Smooth muscle cell (in vitro differentiated cells): Measurements from ENCODE around the gene MYLK4. TPM values are rescaled to one million over a fixed set of nuclear protein-coding genes. Genes with fewer than 3 reads are reported as not detected.

Source experiments
- DNase-seq: peaks from one replicate; lab custom pipeline; 2025; ENCODE audit not compliant: unreplicated experiment; lab: John Stamatoyannopoulos, UW
- H2AFZ ChIP-seq: fragments of 200-600 bp; sonication (generic); 2 replicates; pipeline ENCODE4 v1.6.0; 2016; ENCODE audit warnings: antibody characterized with exemption, low read depth, mild to moderate bottlenecking
- H3F3A ChIP-seq: fragments of 200-600 bp; sonication (generic); 2 replicates; pipeline ENCODE4 v1.6.0; 2017; ENCODE audit warnings: antibody characterized with exemption, low read depth
- H3K27ac ChIP-seq: fragments of 200-600 bp; sonication (generic); 2 replicates; pipeline ENCODE4 v1.5.1; 2016; ENCODE audit warnings: low read depth, mild to moderate bottlenecking
- H3K27me3 ChIP-seq: fragments of 200-600 bp; sonication (generic); 2 replicates; pipeline ENCODE4 v1.6.1; 2016; ENCODE audit warnings: low read depth, mild to moderate bottlenecking
- H3K36me3 ChIP-seq: fragments of 200-600 bp; sonication (generic); 2 replicates; pipeline ENCODE4 v1.5.1; 2016; ENCODE audit warnings: low read depth
- H3K4me1 ChIP-seq: fragments of 200-600 bp; sonication (generic); 2 replicates; pipeline ENCODE4 v1.5.1; 2016; ENCODE audit warnings: low read depth
- H3K4me2 ChIP-seq: fragments of 200-600 bp; sonication (generic); 2 replicates; pipeline ENCODE4 v1.6.0; 2016; ENCODE audit warnings: mild to moderate bottlenecking
- H3K4me3 ChIP-seq: fragments of 200-600 bp; sonication (generic); 2 replicates; pipeline ENCODE4 v1.5.1; 2016; ENCODE audit warnings: mild to moderate bottlenecking
- H3K79me2 ChIP-seq: fragments of 200-600 bp; sonication (generic); 2 replicates; pipeline ENCODE4 v1.6.0; 2016; ENCODE audit warnings: low read depth, mild to moderate bottlenecking
- H3K9ac ChIP-seq: fragments of 200-600 bp; sonication (generic); 2 replicates; pipeline ENCODE4 v1.6.0; 2016; ENCODE audit warnings: low read depth
- H3K9me3 ChIP-seq: fragments of 200-600 bp; sonication (generic); replicated peaks from 2 replicates; pipeline ENCODE4 v1.5.1; 2016; ENCODE audit warnings: low read depth
- H4K20me1 ChIP-seq: fragments of 200-600 bp; sonication (generic); 2 replicates; pipeline ENCODE4 v1.6.0; 2016; ENCODE audit warnings: low read depth
- CTCF ChIP-seq: fragments of 200-600 bp; sonication (generic); IDR thresholded peaks from 2 replicates; pipeline ENCODE4 v1.5.1; 2017; ENCODE audit warnings: borderline replicate concordance, mild to moderate bottlenecking, antibody characterized with exemption; ENCODE audit not compliant: insufficient read depth, poor library complexity, severe bottlenecking
- WGBS: methylation state at CpG from one replicate; pipeline ENCODE4 v1.1.7; 2016; ENCODE audit warnings: low lambda C conversion rate; 5-methylcytosine and 5-hydroxymethylcytosine counted together
- polyA plus RNA-seq: library from polyadenylated mRNA; unstranded; fragments of >200 nt; fragmentation: Nextera tagmentation; extraction: Ambion mirVana; gene quantifications from 2 replicates; pipeline ENCODE4 v1.2.1, GENCODE V29; 2016
- total RNA-seq: library from RNA; depleted of rRNA; stranded (reverse); fragments of >200 nt; gene quantifications from 2 replicates; pipeline ENCODE4 v1.2.3, GENCODE V29; 2014

The MYLK4 gene
- total and polyA plus RNA-seq, 2 experiments from 2014 or later: 0.21 to 0.90 TPM

- H3K27ac ChIP-seq: no peak overlapping the region
- H2AFZ ChIP-seq: no peak overlapping the region
- 96% methylated on average over 9 of the region's 9 CpGs for whole genome bisulfite sequencing
- H3K36me3 ChIP-seq: peaks cover 10% of the 10 kb centered on the region
- no peak overlapping the region for H3K9ac ChIP-seq
- no peaks in the 10 kb centered on the region for H3K9me3 ChIP-seq
- no peak overlapping the region for H3K4me2 ChIP-seq
- no peaks in the 10 kb centered on the region for H3K27me3 ChIP-seq
- H4K20me1 ChIP-seq: peaks cover 71% of the 10 kb centered on the region
- no peak for TF ChIP-seq CTCF
- H3K79me2 ChIP-seq: peaks cover 21% of the 10 kb centered on the region
- no peak for DNase-seq
- H3K4me3 ChIP-seq: no peak overlapping the region
- H3K4me1 ChIP-seq: no peaks in the 10 kb centered on the region
- no peaks in the 10 kb centered on the region for H3F3A ChIP-seq
Observed at GRCh38 chr6:2782356-2782708, 31.6 kb upstream of the MYLK4 start.

- Histone ChIP-seq H3K4me3 (no peak overlapping the region), H3K4me1 (peaks cover 2% of the 10 kb centered on the region), H3K79me2 (peaks cover 26% of the 10 kb centered on the region), H3K9me3 (no peaks in the 10 kb centered on the region), H3K36me3 (peaks cover 10% of the 10 kb centered on the region), H3K9ac (no peak overlapping the region), H4K20me1 (peaks cover 76% of the 10 kb centered on the region), H3K27me3 (no peaks in the 10 kb centered on the region), H2AFZ (no peak overlapping the region), H3F3A (no peaks in the 10 kb centered on the region), H3K4me2 (no peak overlapping the region), H3K27ac (no peak overlapping the region)
- WGBS: 93% methylated on average over 7 of the region's 7 CpGs
- no peak for DNase-seq
- TF ChIP-seq CTCF: no peak
Observed at GRCh38 chr6:2781685-2782355, 31.1 kb upstream of the MYLK4 start.

GRCh38 chr6:2780102-2780737, 29.5 kb upstream of the MYLK4 start:
- Histone ChIP-seq H3K27ac (no peak overlapping the region), H3F3A (no peaks in the 10 kb centered on the region), H3K4me3 (no peak overlapping the region), H4K20me1 (peaks cover 82% of the 10 kb centered on the region), H2AFZ (no peak overlapping the region), H3K9me3 (no peaks in the 10 kb centered on the region), H3K36me3 (peaks cover 10% of the 10 kb centered on the region), H3K9ac (no peak overlapping the region), H3K4me1 (peaks cover 2% of the 10 kb centered on the region), H3K79me2 (peaks cover 40% of the 10 kb centered on the region), H3K4me2 (no peak overlapping the region), H3K27me3 (no peaks in the 10 kb centered on the region)
- no peak for TF ChIP-seq CTCF
- no peak for DNase-seq
- 93% methylated on average over 9 of the region's 9 CpGs for WGBS

- no peak for TF ChIP-seq CTCF
- H4K20me1 ChIP-seq: peaks cover 89% of the 10 kb centered on the region
- H3K27me3 ChIP-seq: no peaks in the 10 kb centered on the region
- WGBS: 94% methylated on average over 3 of the region's 3 CpGs
- no peaks in the 10 kb centered on the region for H3F3A ChIP-seq
- no peak overlapping the region for H3K4me2 ChIP-seq
- DNase-seq: no peak
- H3K9me3 ChIP-seq: no peaks in the 10 kb centered on the region
- peaks cover 2% of the 10 kb centered on the region for H3K4me1 ChIP-seq
- H3K27ac ChIP-seq: no peak overlapping the region
- no peak overlapping the region for H2AFZ ChIP-seq
- H3K9ac ChIP-seq: no peak overlapping the region
- H3K36me3 ChIP-seq: peaks cover 10% of the 10 kb centered on the region
- H3K79me2 ChIP-seq: peaks cover 68% of the 10 kb centered on the region
- H3K4me3 ChIP-seq: no peak overlapping the region
Observed at GRCh38 chr6:2777249-2777648, 26.5 kb upstream of the MYLK4 start.
